Testis (tissue), 2 donors: ENCODE data around the gene SAAL1.

Experiments used
- POLR2A ChIP-seq: fragments of 450-650 bp; IDR thresholded peaks from one replicate; pipeline ENCODE4 v1.6.1; 2017; ENCODE audit warnings: antibody characterized with exemption, mild to moderate bottlenecking, moderate library complexity
- TF ChIP-seq, protein P1 (sequence below), 3 experiments: fragments of 450-650 bp in 2 of 3; fragments of 200-600 bp in 1 of 3; sonication (generic) in 1 of 3; IDR thresholded peaks; one replicate each; pipeline ENCODE4 v1.5.1; 2016 to 2019; ENCODE audit warnings: antibody characterized with exemption in 3 of 3, mild to moderate bottlenecking in 2 of 3, moderate library complexity in 1 of 3

GRCh38 chr11:18108254-18108653 is 2.4 kb upstream of the SAAL1 start:
- TF ChIP-seq, protein P1, sequence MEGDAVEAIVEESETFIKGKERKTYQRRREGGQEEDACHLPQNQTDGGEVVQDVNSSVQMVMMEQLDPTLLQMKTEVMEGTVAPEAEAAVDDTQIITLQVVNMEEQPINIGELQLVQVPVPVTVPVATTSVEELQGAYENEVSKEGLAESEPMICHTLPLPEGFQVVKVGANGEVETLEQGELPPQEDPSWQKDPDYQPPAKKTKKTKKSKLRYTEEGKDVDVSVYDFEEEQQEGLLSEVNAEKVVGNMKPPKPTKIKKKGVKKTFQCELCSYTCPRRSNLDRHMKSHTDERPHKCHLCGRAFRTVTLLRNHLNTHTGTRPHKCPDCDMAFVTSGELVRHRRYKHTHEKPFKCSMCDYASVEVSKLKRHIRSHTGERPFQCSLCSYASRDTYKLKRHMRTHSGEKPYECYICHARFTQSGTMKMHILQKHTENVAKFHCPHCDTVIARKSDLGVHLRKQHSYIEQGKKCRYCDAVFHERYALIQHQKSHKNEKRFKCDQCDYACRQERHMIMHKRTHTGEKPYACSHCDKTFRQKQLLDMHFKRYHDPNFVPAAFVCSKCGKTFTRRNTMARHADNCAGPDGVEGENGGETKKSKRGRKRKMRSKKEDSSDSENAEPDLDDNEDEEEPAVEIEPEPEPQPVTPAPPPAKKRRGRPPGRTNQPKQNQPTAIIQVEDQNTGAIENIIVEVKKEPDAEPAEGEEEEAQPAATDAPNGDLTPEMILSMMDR (IDR thresholded peaks at IDR 0.05): no peak
- no peak for TF ChIP-seq POLR2A
